HG02571 (cell line): ENCODE results near the gene LAMB4.

Experiments
- ATAC-seq: cut with Tn5 transposase; IDR thresholded peaks from one replicate; pipeline ENCODE4 v1.9.1; 2021; ENCODE audit warnings: mild to moderate bottlenecking, moderate library complexity; ENCODE audit not compliant: unreplicated experiment

The LAMB4 gene

GRCh38 chr7:107975394-107976013 is 154.7 kb downstream of the LAMB4 start:
- ATAC-seq: no peak

- no peak for ATAC-seq
Measured at GRCh38 chr7:107973861-107974260, 156.3 kb downstream of the LAMB4 start.
